GM23338 (cell line): ENCODE results near the gene OR13C2. TPM values are rescaled to one million over a fixed set of nuclear protein-coding genes. Genes with fewer than 3 reads are reported as not detected.

ENCODE experiments used
- ATAC-seq: fragments of 200-7000 bp; cut with Tn5 transposase; 3 replicates; pipeline ENCODE4 v1.9.1; 2020
- DNase-seq: peaks from one replicate; pipeline ENCODE4 v3.0.0-alpha.2; 2015; ENCODE audit warnings: low spot score
- H2AFZ ChIP-seq: fragments of 200-600 bp; sonication (generic); 2 replicates; pipeline ENCODE4 v1.8.0; 2016; ENCODE audit warnings: antibody characterized with exemption, mild to moderate bottlenecking, moderate library complexity
- H3F3A ChIP-seq: fragments of 200-600 bp; sonication (generic); replicated peaks from 2 replicates; pipeline ENCODE4 v1.8.0; 2017; ENCODE audit warnings: antibody characterized with exemption, mixed run types, low read depth
- H3K27ac ChIP-seq: fragments of 200-600 bp; sonication (generic); 2 replicates; pipeline ENCODE4 v1.6.1; 2016; ENCODE audit warnings: low read depth
- H3K27me3 ChIP-seq: fragments of 200-600 bp; sonication (generic); 2 replicates; pipeline ENCODE4 v1.8.0; 2016; ENCODE audit warnings: mild to moderate bottlenecking, mixed run types, moderate library complexity; ENCODE audit not compliant: insufficient read depth
- H3K36me3 ChIP-seq: fragments of 200-600 bp; sonication (generic); 2 replicates; pipeline ENCODE4 v1.8.0; 2016; ENCODE audit warnings: mild to moderate bottlenecking; ENCODE audit not compliant: insufficient read depth
- H3K4me1 ChIP-seq: fragments of 200-600 bp; sonication (generic); 2 replicates; pipeline ENCODE4 v1.8.0; 2016; ENCODE audit warnings: mild to moderate bottlenecking, moderate library complexity; ENCODE audit not compliant: insufficient read depth
- H3K4me2 ChIP-seq: fragments of 200-600 bp; sonication (generic); 2 replicates; pipeline ENCODE4 v1.7.1; 2017; ENCODE audit warnings: mixed run types
- H3K4me3 ChIP-seq: fragments of 200-600 bp; sonication (generic); 2 replicates; pipeline ENCODE4 v1.6.1; 2016; ENCODE audit warnings: mixed run types
- H3K79me2 ChIP-seq: fragments of 200-600 bp; sonication (generic); replicated peaks from 2 replicates; pipeline ENCODE4 v1.8.0; 2017; ENCODE audit warnings: mild to moderate bottlenecking; ENCODE audit not compliant: insufficient read depth
- H3K9me2 ChIP-seq: fragments of 200-600 bp; sonication (generic); 2 replicates; pipeline ENCODE4 v1.8.0; 2017; ENCODE audit not compliant: insufficient read depth
- H4K20me1 ChIP-seq: fragments of 200-600 bp; sonication (generic); replicated peaks from 2 replicates; pipeline ENCODE4 v1.8.0; 2017; ENCODE audit warnings: mild to moderate bottlenecking; ENCODE audit not compliant: insufficient read depth
- H3K27ac Mint-ChIP-seq: 2 replicates; pipeline ENCODE4 v1.8.0; 2020; ENCODE audit warnings: inconsistent platforms, mild to moderate bottlenecking, moderate library complexity, mixed read lengths
- H3K27me3 Mint-ChIP-seq: 3 replicates; pipeline ENCODE4 v1.8.0; 2022; ENCODE audit warnings: low read depth, mild to moderate bottlenecking, moderate library complexity, mixed read lengths, inconsistent platforms; ENCODE audit not compliant: insufficient read depth, poor library complexity
- H3K36me3 Mint-ChIP-seq: 3 replicates; pipeline ENCODE4 v1.8.0; 2021; ENCODE audit warnings: low read depth, mild to moderate bottlenecking, inconsistent platforms, moderate library complexity, mixed read lengths
- H3K4me1 Mint-ChIP-seq: 3 replicates; pipeline ENCODE4 v1.8.0; 2020; ENCODE audit warnings: mild to moderate bottlenecking, inconsistent platforms, mixed read lengths
- H3K4me3 Mint-ChIP-seq: 3 replicates; pipeline ENCODE4 v1.8.0; 2021; ENCODE audit warnings: moderate library complexity, mild to moderate bottlenecking, inconsistent platforms, mixed read lengths
- H3K9me3 Mint-ChIP-seq: 3 replicates; pipeline ENCODE4 v1.8.0; 2020; ENCODE audit warnings: moderate library complexity, mild to moderate bottlenecking, inconsistent platforms, mixed read lengths
- EZH2phosphoT487 ChIP-seq: fragments of 200-600 bp; sonication (generic); IDR thresholded peaks from one replicate; pipeline ENCODE4 v1.8.1; 2018; ENCODE audit warnings: antibody characterized with exemption; ENCODE audit not compliant: unreplicated experiment
- JUNB ChIP-seq: IDR thresholded peaks from one replicate; pipeline ENCODE4 v1.6.1; 2016; ENCODE audit warnings: antibody characterized with exemption; ENCODE audit not compliant: unreplicated experiment
- NANOG ChIP-seq: IDR thresholded peaks from 2 replicates; pipeline ENCODE4 v1.6.1; 2016; ENCODE audit warnings: antibody characterized with exemption, borderline replicate concordance
- POLR2AphosphoS5 ChIP-seq: IDR thresholded peaks from 2 replicates; pipeline ENCODE4 v1.6.1; 2016; ENCODE audit warnings: antibody characterized with exemption, low read depth
- REST ChIP-seq: IDR thresholded peaks from one replicate; pipeline ENCODE4 v1.6.1; 2018; ENCODE audit warnings: antibody characterized with exemption; ENCODE audit not compliant: unreplicated experiment
- ZNF331 ChIP-seq: fragments of 250-450 bp; sonication (Bioruptor Pico); IDR thresholded peaks from 2 replicates; pipeline ENCODE4 v1.5.0; 2020; ENCODE audit warnings: low read depth, mild to moderate bottlenecking, moderate library complexity
- polyA plus RNA-seq: library from polyadenylated mRNA; unstranded; fragments of >200 nt; fragmentation: Nextera tagmentation; extraction: Ambion mirVana; gene quantifications from 2 replicates; pipeline ENCODE4 v1.2.1, GENCODE V29; 2016
- total RNA-seq: library from RNA; depleted of rRNA; stranded (reverse); fragments of >200 nt; shearing (Covaris generic); gene quantifications from 2 replicates; pipeline ENCODE4 v1.2.3, GENCODE V29; 2014
- TF ChIP-seq, protein P1 (sequence below), 2 experiments: fragments of 200-600 bp in 1 of 2; sonication (generic) in 1 of 2; conservative IDR thresholded peaks; 2 replicates each; pipeline versions ENCODE4 v1.5.1 to v1.6.1; 2016 to 2017; ENCODE audit warnings: antibody characterized with exemption in 2 of 2, low read depth in 2 of 2, mild to moderate bottlenecking in 2 of 2, moderate library complexity in 1 of 2

Gene OR13C2
- total and polyA plus RNA-seq, 2 experiments from 2014 or later = not detected

GRCh38 chr9:104586496-104587180 lies 18.8 kb downstream of the OR13C2 start:
- no peaks in the 10 kb centered on the region for H3K36me3 Mint-ChIP-seq
- Histone ChIP-seq H4K20me1 (no peaks in the 10 kb centered on the region), H3K79me2 (no peaks in the 10 kb centered on the region), H3K27me3 (no peaks in the 10 kb centered on the region), H3K4me3 (no peak overlapping the region), H3K4me1 (no peaks in the 10 kb centered on the region), H3K9me2 (0 out of 2 replicates have a peak, but pooled peaks cover 4% of the 10 kb centered on the region), H3K27ac (no peak overlapping the region), H3F3A (no peaks in the 10 kb centered on the region), H3K4me2 (no peak overlapping the region), H2AFZ (no peak overlapping the region), H3K36me3 (no peaks in the 10 kb centered on the region)
- no peak for DNase-seq
- ATAC-seq = no peak
- H3K4me1 Mint-ChIP-seq = no peaks in the 10 kb centered on the region
- no peak overlapping the region for H3K4me3 Mint-ChIP-seq
- no peaks in the 10 kb centered on the region for H3K27me3 Mint-ChIP-seq
- no peak overlapping the region for H3K27ac Mint-ChIP-seq
- TF ChIP-seq, protein P1, sequence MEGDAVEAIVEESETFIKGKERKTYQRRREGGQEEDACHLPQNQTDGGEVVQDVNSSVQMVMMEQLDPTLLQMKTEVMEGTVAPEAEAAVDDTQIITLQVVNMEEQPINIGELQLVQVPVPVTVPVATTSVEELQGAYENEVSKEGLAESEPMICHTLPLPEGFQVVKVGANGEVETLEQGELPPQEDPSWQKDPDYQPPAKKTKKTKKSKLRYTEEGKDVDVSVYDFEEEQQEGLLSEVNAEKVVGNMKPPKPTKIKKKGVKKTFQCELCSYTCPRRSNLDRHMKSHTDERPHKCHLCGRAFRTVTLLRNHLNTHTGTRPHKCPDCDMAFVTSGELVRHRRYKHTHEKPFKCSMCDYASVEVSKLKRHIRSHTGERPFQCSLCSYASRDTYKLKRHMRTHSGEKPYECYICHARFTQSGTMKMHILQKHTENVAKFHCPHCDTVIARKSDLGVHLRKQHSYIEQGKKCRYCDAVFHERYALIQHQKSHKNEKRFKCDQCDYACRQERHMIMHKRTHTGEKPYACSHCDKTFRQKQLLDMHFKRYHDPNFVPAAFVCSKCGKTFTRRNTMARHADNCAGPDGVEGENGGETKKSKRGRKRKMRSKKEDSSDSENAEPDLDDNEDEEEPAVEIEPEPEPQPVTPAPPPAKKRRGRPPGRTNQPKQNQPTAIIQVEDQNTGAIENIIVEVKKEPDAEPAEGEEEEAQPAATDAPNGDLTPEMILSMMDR (conservative IDR thresholded peaks at IDR 0.05; ENCODE audit: low read depth in 2 of 2) = no peak
- no peak for TF ChIP-seq POLR2AphosphoS5
- TF ChIP-seq REST = no peak
- TF ChIP-seq EZH2phosphoT487 = no peak
- no peak for TF ChIP-seq NANOG
- H3K9me3 Mint-ChIP-seq = no peaks in the 10 kb centered on the region

DNA sequence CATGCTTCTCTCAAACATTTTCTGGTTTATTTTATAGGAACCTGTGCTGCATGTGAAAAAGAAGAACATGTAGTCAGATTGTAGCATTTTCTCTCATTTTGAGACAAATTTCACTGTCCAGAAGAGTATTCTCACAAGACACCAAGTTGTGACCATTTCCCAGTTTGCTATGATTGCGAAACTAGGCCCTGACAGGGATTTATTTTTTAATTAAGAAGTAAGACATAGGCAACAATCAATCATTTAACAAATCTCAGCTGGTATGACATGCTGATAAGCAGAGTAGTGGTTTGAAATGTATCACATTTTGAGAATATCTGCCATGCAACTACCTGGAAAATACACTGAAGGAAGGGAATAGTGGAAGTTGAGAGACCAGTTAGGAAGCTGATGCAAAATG lies 24.9 kb downstream of the OR13C2 start:
- ATAC-seq (no peak), DNase-seq (no peak)
- Mint-ChIP-seq H3K36me3 (no peaks in the 10 kb centered on the region), H3K27me3 (no peaks in the 10 kb centered on the region), H3K9me3 (no peaks in the 10 kb centered on the region), H3K27ac (no peak overlapping the region), H3K4me3 (no peak overlapping the region), H3K4me1 (no peaks in the 10 kb centered on the region)
- Histone ChIP-seq H3K79me2 (no peaks in the 10 kb centered on the region), H3K4me1 (no peaks in the 10 kb centered on the region), H3K4me3 (no peak overlapping the region), H3K9me2 (no peaks in the 10 kb centered on the region), H3K27ac (no peak overlapping the region), H3K27me3 (no peaks in the 10 kb centered on the region), H3F3A (no peaks in the 10 kb centered on the region), H3K4me2 (no peak overlapping the region), H4K20me1 (no peaks in the 10 kb centered on the region), H3K36me3 (no peaks in the 10 kb centered on the region), H2AFZ (no peak overlapping the region)
- TF ChIP-seq JUNB = no peak
- TF ChIP-seq ZNF331 (CRISPR knock-in tag) = no peak
- no peak for TF ChIP-seq REST
- no peak for TF ChIP-seq EZH2phosphoT487
